Measurements from ENCODE around the gene STPG4. TPM values are rescaled to one million over a fixed set of nuclear protein-coding genes. Genes with fewer than 3 reads are reported as not detected.
"Not testable (repeated sequence)": the region's sequence is repeated elsewhere in the genome, so short reads cannot be mapped to it uniquely, and the experiment has no call there.

STPG4 gene
- total RNA-seq, 1 donor from 2014 or later, result 0.64 TPM

DNA sequence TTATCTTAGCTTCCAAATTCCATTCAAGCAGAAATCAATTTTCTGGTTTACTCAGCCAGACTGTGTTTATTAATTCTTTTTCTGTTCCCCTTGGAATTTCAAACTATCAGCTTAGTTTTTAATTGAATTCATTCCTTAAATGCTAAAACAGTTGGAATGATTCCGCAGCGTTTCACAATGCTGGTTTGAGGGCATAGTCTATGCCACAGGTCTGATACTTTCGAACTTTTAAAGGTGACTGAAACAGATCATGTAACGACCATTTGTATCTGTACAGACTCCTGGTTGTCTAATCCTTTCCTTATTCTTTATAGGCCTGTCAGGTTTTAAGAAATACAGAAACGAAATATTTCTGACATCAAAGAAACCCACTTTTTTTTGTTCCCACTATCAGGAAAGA lies 45.4 kb downstream of the STPG4 start:
- Mint-ChIP-seq H3K27ac (ENCODE audit: unreplicated experiment) (no peak overlapping the region), H3K4me3 (ENCODE audit: unreplicated experiment) (no peak overlapping the region), H3K36me3 (ENCODE audit: low read depth, unreplicated experiment) (no peaks in the 10 kb centered on the region), H3K4me1 (ENCODE audit: low read depth, unreplicated experiment) (peaks cover 7% of the 10 kb centered on the region), H3K27me3 (ENCODE audit: low read depth, unreplicated experiment) (no peaks in the 10 kb centered on the region), H3K9me3 (ENCODE audit: unreplicated experiment) (peaks cover 4% of the 10 kb centered on the region)
- H3K4me2 ChIP-seq (ENCODE audit: low read length), result no peak overlapping the region
- DNase-seq (ENCODE audit: low read depth) (no peak), FAIRE-seq (no peak)
- no peaks in the 10 kb centered on the region for H3K79me2 ChIP-seq (ENCODE audit: insufficient read depth, low read length)
- H3K9me3 ChIP-seq (ENCODE audit: insufficient read depth, low read depth, low read length), result no peaks in the 10 kb centered on the region
- TF ChIP-seq, protein P1, sequence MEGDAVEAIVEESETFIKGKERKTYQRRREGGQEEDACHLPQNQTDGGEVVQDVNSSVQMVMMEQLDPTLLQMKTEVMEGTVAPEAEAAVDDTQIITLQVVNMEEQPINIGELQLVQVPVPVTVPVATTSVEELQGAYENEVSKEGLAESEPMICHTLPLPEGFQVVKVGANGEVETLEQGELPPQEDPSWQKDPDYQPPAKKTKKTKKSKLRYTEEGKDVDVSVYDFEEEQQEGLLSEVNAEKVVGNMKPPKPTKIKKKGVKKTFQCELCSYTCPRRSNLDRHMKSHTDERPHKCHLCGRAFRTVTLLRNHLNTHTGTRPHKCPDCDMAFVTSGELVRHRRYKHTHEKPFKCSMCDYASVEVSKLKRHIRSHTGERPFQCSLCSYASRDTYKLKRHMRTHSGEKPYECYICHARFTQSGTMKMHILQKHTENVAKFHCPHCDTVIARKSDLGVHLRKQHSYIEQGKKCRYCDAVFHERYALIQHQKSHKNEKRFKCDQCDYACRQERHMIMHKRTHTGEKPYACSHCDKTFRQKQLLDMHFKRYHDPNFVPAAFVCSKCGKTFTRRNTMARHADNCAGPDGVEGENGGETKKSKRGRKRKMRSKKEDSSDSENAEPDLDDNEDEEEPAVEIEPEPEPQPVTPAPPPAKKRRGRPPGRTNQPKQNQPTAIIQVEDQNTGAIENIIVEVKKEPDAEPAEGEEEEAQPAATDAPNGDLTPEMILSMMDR (IDR thresholded peaks at IDR 0.05; ENCODE audit: insufficient read depth, low read depth, low read length), result no peak
- no peak for TF ChIP-seq EZH2 (IDR thresholded peaks at IDR 0.05; ENCODE audit: insufficient read depth, low read length)
- no peaks in the 10 kb centered on the region for H3K4me1 ChIP-seq (ENCODE audit: insufficient read depth, low read length)
- no peaks in the 10 kb centered on the region for H4K20me1 ChIP-seq (ENCODE audit: insufficient read depth, low read length)
- H3K36me3 ChIP-seq (ENCODE audit: insufficient read depth, low read length), result no peaks in the 10 kb centered on the region
- H3K27me3 ChIP-seq (ENCODE audit: insufficient read depth, low read length), result no peaks in the 10 kb centered on the region
- H3K9ac ChIP-seq (ENCODE audit: low read length), result no peak overlapping the region
- no peak overlapping the region for H2AFZ ChIP-seq (ENCODE audit: low read depth, low read length)
- no peak overlapping the region for H3K27ac ChIP-seq (ENCODE audit: low read depth, low read length)
- H3K4me3 ChIP-seq (ENCODE audit: insufficient read depth, low read depth, low read length), result no peak overlapping the region

DNA sequence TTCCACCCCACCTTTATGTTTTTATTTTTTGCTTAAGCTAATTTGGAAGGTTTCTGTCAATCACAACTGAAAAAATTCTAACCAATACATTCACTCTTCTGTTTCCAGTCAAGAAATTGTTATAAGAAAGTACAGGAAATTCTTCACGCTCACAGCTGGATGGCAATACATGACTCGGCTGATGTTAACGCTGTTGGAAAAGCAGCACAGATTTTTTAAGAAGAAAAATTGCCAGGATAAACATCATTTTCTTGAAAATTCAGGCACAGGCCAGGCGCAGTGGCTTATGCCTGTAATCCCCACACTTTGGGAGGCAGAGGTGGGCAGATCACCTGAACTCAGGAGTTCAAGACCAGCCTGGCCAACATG lies 46.1 kb downstream of the STPG4 start:
- H4K20me1 ChIP-seq (ENCODE audit: insufficient read depth, low read length), result no peaks in the 10 kb centered on the region
- no peaks in the 10 kb centered on the region for H3K27me3 ChIP-seq (ENCODE audit: insufficient read depth, low read length)
- no peak overlapping the region for H3K4me3 ChIP-seq (ENCODE audit: insufficient read depth, low read depth, low read length)
- no peak for TF ChIP-seq EZH2 (IDR thresholded peaks at IDR 0.05; ENCODE audit: insufficient read depth, low read length)
- TF ChIP-seq, protein P1 (IDR thresholded peaks at IDR 0.05; ENCODE audit: insufficient read depth, low read depth, low read length), result no peak
- H3K9ac ChIP-seq (ENCODE audit: low read length), result no peak overlapping the region
- FAIRE-seq, result no peak
- Mint-ChIP-seq H3K36me3 (ENCODE audit: low read depth, unreplicated experiment) (no peaks in the 10 kb centered on the region), H3K4me1 (ENCODE audit: low read depth, unreplicated experiment) (peaks cover 7% of the 10 kb centered on the region), H3K4me3 (ENCODE audit: unreplicated experiment) (peak overlapping the region; percentile 34), H3K9me3 (ENCODE audit: unreplicated experiment) (peaks cover 4% of the 10 kb centered on the region), H3K27me3 (ENCODE audit: low read depth, unreplicated experiment) (no peaks in the 10 kb centered on the region), H3K27ac (ENCODE audit: unreplicated experiment) (peak overlapping the region; percentile 54)
- H3K4me2 ChIP-seq (ENCODE audit: low read length), result peak overlapping the region; percentile 0
- H3K9me3 ChIP-seq (ENCODE audit: insufficient read depth, low read depth, low read length), result no peaks in the 10 kb centered on the region
- H2AFZ ChIP-seq (ENCODE audit: low read depth, low read length), result no peak overlapping the region
- no peaks in the 10 kb centered on the region for H3K36me3 ChIP-seq (ENCODE audit: insufficient read depth, low read length)
- no peaks in the 10 kb centered on the region for H3K79me2 ChIP-seq (ENCODE audit: insufficient read depth, low read length)
- H3K27ac ChIP-seq (ENCODE audit: low read depth, low read length), result no peak overlapping the region
- no peaks in the 10 kb centered on the region for H3K4me1 ChIP-seq (ENCODE audit: insufficient read depth, low read length)
- no peak for DNase-seq (ENCODE audit: low read depth)

DNA sequence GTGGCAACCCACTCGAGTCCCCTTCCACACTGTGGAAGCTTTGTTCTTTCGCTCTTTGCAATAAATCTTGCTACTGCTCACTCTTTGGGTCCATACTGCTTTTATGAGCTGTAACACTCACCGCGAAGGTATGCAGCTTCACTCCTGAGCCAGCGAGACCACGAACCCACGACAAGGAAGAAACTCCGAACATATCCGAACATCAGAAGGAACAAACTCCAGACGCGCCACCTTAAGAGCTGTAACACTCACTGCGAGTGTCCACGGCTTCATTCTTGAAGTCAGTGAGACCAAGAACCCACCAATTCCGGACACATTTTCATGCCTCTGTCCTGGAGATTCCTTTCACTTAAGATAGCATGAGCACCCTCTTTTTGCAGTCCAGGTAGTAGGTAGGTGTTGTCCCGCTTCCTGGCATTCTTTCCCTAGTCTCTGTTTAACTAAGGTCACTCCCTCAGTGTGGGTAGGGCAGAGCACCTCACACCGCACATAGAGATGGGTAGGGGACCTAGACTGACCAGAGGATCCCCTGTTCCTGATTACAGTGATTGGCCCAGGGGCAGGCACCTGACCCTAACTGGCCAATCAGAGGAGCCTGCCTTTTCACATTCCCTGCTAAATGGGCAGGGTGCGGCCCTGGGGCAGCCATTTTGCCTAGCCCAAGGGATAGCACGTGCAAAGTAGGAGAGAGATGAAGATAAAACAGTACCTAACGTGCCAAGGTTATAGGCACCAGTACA lies 46.7 kb downstream of the STPG4 start:
- Mint-ChIP-seq H3K4me3 (ENCODE audit: unreplicated experiment) (peak overlapping the region; percentile 34), H3K27ac (ENCODE audit: unreplicated experiment) (peak overlapping the region; percentile 54)
- not testable (repeated sequence) for H3K4me1 Mint-ChIP-seq (ENCODE audit: low read depth, unreplicated experiment); H3K4me3 ChIP-seq (ENCODE audit: insufficient read depth, low read depth, low read length); H3K27ac ChIP-seq (ENCODE audit: low read depth, low read length); H2AFZ ChIP-seq (ENCODE audit: low read depth, low read length); H3K4me1 ChIP-seq (ENCODE audit: insufficient read depth, low read length); H3K27me3 Mint-ChIP-seq (ENCODE audit: low read depth, unreplicated experiment); H3K27me3 ChIP-seq (ENCODE audit: insufficient read depth, low read length); H3K9me3 ChIP-seq (ENCODE audit: insufficient read depth, low read depth, low read length); H4K20me1 ChIP-seq (ENCODE audit: insufficient read depth, low read length); DNase-seq (ENCODE audit: low read depth); H3K9me3 Mint-ChIP-seq (ENCODE audit: unreplicated experiment); H3K79me2 ChIP-seq (ENCODE audit: insufficient read depth, low read length); FAIRE-seq; H3K36me3 Mint-ChIP-seq (ENCODE audit: low read depth, unreplicated experiment); H3K36me3 ChIP-seq (ENCODE audit: insufficient read depth, low read length); H3K9ac ChIP-seq (ENCODE audit: low read length)
- H3K4me2 ChIP-seq (ENCODE audit: low read length), result peak overlapping the region; percentile 0

DNA sequence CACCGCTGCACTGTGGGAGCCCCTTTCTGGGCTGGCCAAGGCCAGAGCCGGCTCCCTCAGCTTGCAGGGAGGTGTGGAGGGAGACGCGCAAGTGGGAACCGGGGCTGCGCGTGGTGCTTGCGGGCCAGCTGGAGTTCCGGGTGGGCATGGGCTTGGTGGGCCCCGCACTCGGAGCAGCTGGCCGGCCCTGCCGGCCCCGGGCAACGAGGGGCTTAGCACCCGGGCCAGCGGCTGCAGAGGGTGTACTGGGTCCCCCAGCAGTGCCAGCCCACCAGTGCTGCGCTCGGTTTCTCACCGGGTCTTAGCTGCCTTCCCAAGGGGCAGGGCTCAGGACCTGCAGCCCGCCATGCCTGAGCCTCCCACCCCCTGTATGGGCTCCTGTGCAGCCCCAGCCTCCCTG lies 47.9 kb downstream of the STPG4 start:
- not testable (repeated sequence) for H2AFZ ChIP-seq (ENCODE audit: low read depth, low read length); DNase-seq (ENCODE audit: low read depth); H3K79me2 ChIP-seq (ENCODE audit: insufficient read depth, low read length); H3K9ac ChIP-seq (ENCODE audit: low read length); H3K4me1 ChIP-seq (ENCODE audit: insufficient read depth, low read length); H3K4me1 Mint-ChIP-seq (ENCODE audit: low read depth, unreplicated experiment); H3K27ac Mint-ChIP-seq (ENCODE audit: unreplicated experiment); H3K9me3 Mint-ChIP-seq (ENCODE audit: unreplicated experiment); FAIRE-seq; H3K36me3 ChIP-seq (ENCODE audit: insufficient read depth, low read length); H3K4me3 Mint-ChIP-seq (ENCODE audit: unreplicated experiment); H3K9me3 ChIP-seq (ENCODE audit: insufficient read depth, low read depth, low read length); H3K27ac ChIP-seq (ENCODE audit: low read depth, low read length); H3K27me3 Mint-ChIP-seq (ENCODE audit: low read depth, unreplicated experiment); H3K27me3 ChIP-seq (ENCODE audit: insufficient read depth, low read length); H4K20me1 ChIP-seq (ENCODE audit: insufficient read depth, low read length); H3K4me3 ChIP-seq (ENCODE audit: insufficient read depth, low read depth, low read length); H3K4me2 ChIP-seq (ENCODE audit: low read length); H3K36me3 Mint-ChIP-seq (ENCODE audit: low read depth, unreplicated experiment)

DNA sequence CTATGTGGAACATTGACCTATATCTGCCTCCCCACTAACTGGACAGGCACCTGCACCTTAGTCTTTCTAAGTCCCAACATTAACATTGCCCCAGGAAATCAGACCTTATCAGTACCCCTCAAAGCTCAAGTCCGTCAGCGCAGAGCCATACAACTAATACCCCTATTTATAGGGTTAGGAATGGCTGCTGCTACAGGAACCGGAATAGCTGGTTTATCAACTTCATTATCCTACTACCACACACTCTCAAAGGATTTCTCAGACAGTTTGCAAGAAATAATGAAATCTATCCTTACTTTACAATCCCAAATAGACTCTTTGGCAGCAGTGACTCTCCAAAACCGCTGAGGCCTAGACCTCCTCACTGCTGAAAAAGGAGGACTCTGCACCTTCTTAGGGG lies 48.9 kb downstream of the STPG4 start:
- not testable (repeated sequence) for H3K27ac ChIP-seq (ENCODE audit: low read depth, low read length); H3K36me3 ChIP-seq (ENCODE audit: insufficient read depth, low read length); H3K36me3 Mint-ChIP-seq (ENCODE audit: low read depth, unreplicated experiment); H3K27me3 Mint-ChIP-seq (ENCODE audit: low read depth, unreplicated experiment); H3K4me1 Mint-ChIP-seq (ENCODE audit: low read depth, unreplicated experiment); FAIRE-seq; H2AFZ ChIP-seq (ENCODE audit: low read depth, low read length); H3K4me3 Mint-ChIP-seq (ENCODE audit: unreplicated experiment); H3K9ac ChIP-seq (ENCODE audit: low read length); H3K79me2 ChIP-seq (ENCODE audit: insufficient read depth, low read length); H4K20me1 ChIP-seq (ENCODE audit: insufficient read depth, low read length); H3K9me3 ChIP-seq (ENCODE audit: insufficient read depth, low read depth, low read length); H3K27ac Mint-ChIP-seq (ENCODE audit: unreplicated experiment); DNase-seq (ENCODE audit: low read depth); H3K4me1 ChIP-seq (ENCODE audit: insufficient read depth, low read length); H3K4me2 ChIP-seq (ENCODE audit: low read length); H3K27me3 ChIP-seq (ENCODE audit: insufficient read depth, low read length); H3K9me3 Mint-ChIP-seq (ENCODE audit: unreplicated experiment); H3K4me3 ChIP-seq (ENCODE audit: insufficient read depth, low read depth, low read length)

All from astrocyte (in vitro differentiated cells and primary cell).